ENCODE data around the gene INTS6.
"Not testable (repeated sequence)": the region's sequence is repeated elsewhere in the genome, so short reads cannot be mapped to it uniquely, and the experiment has no call there.

INTS6 gene

GRCh38 chr13:51455532-51455931 lies 2.7 kb upstream of the INTS6 start:
- DNase-seq, result no peak

GRCh38 chr13:51453959-51454703 lies 1.3 kb upstream of the INTS6 start:
- DNase-seq, result peak; percentile 31

- DNase-seq, result no peak
These were observed 547 bp upstream of the INTS6 start for GRCh38 chr13:51453207-51453958.

- DNase-seq, result peak; percentile 72
These were observed 1.1 kb downstream of the INTS6 start for GRCh38 chr13:51451467-51452360.

- no peak for DNase-seq
These were observed 1.7 kb downstream of the INTS6 start for GRCh38 chr13:51451134-51451466.

GRCh38 chr13:51449018-51449417 lies 3.8 kb downstream of the INTS6 start:
- no peak for DNase-seq

- peak; percentile 29 for DNase-seq
These were observed 7.9 kb downstream of the INTS6 start for GRCh38 chr13:51444922-51445321.

GRCh38 chr13:51440381-51440780 lies 12.5 kb downstream of the INTS6 start:
- DNase-seq, result no peak

- DNase-seq, result no peak
These were observed 15.2 kb downstream of the INTS6 start for GRCh38 chr13:51437550-51438127.

- DNase-seq, result peak; percentile 21
These were observed 17.7 kb downstream of the INTS6 start for GRCh38 chr13:51435002-51435578.

- DNase-seq, result no peak
These were observed 20.3 kb downstream of the INTS6 start for GRCh38 chr13:51432576-51432975.

GRCh38 chr13:51426982-51427381 lies 25.9 kb downstream of the INTS6 start:
- no peak for DNase-seq

- DNase-seq, result peak; percentile 40
These were observed 27.3 kb downstream of the INTS6 start for GRCh38 chr13:51425410-51426042.

GRCh38 chr13:51423766-51424165 lies 29.1 kb downstream of the INTS6 start:
- DNase-seq, result no peak

- no peak for DNase-seq
These were observed 30.4 kb downstream of the INTS6 start for GRCh38 chr13:51422484-51422883.

- no peak for DNase-seq
These were observed 31.9 kb downstream of the INTS6 start for GRCh38 chr13:51420681-51421490.

- no peak for DNase-seq
These were observed 33.7 kb downstream of the INTS6 start for GRCh38 chr13:51419001-51419636.

GRCh38 chr13:51417716-51418115 lies 35.1 kb downstream of the INTS6 start:
- no peak for DNase-seq

- DNase-seq, result no peak
These were observed 36.7 kb downstream of the INTS6 start for GRCh38 chr13:51416107-51416506.

GRCh38 chr13:51415339-51415738 lies 37.5 kb downstream of the INTS6 start:
- DNase-seq, result not testable (repeated sequence)

GRCh38 chr13:51412431-51412830 lies 40.4 kb downstream of the INTS6 start:
- DNase-seq, result no peak

All from EL (cell line).